ACHN (cell line): Measurements from ENCODE around the gene CCNJL.
"Not testable (repeated sequence)": the region's sequence is repeated elsewhere in the genome, so short reads cannot be mapped to it uniquely, and the experiment has no call there.

ENCODE experiments used
- DNase-seq: peaks from one replicate; pipeline ENCODE4 v3.0.0-alpha.2; 2015
- in situ Hi-C: cut with HindIII; loops from 2 replicates; pipeline ENCODE4 v1.10.0; 2017; ENCODE audit warnings: low sequenced_read_pairs, low pct_ligation_motif_present, low pct_unique_long_range_greater_than_20kb

CCNJL gene

DNA sequence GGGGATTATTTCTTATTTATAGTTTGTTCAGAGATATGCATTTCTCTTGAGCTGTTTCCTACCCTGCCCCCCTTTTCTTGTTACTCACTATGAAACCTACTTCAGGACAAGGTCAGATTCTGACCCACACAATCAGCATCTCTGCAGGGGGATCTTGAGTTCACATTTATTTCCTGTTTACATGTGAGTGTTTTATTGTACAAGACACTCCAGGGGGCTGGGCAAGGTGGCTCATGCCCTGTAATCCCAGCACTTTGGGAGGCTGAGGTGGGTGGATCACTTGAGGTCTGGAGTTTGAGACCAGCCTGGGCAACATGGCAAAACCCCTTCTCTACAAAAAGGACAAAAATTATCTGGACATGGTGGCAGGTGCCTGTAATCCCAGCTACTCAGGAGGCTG lies 28.1 kb upstream of the CCNJL start:
- in situ Hi-C loops, DNase-seq: not testable (repeated sequence)

DNA sequence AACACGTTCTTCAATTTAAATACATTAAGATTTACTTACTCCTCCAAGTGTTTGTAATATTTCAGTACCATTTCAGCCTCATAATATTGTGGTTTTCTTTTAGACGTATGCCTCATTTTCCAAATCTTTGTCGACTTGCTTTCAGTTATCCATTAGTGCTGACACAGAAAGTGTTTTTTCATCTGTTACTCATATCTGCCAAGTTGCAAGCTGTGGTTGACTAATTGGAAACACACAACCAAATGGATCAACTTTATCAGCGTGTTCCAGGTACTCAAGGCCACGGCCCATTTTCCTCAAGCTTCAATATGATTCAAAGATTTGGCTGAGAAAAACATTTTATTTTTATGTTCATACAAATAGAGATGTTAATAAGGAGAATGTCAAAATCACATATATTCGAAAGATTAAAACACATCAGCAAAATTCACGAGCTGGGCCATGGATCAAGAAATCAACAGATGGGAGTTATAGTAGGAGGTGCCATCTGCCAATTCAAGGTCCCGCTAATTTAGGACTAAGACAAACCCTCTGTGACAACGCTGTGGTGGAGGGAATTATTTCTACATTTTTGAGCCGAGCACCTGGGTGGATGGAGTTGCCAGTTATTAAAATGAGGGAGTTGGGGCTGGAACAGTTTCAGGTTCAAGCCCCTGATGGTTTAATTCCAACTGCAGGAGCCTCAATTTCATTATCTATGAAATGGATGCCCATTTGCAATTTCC lies 27.2 kb upstream of the CCNJL start:
- in situ Hi-C loops: no loop called here
- no peak for DNase-seq

- not testable (repeated sequence) for DNase-seq
These were observed 22.4 kb upstream of the CCNJL start for GRCh38 chr5:160334716-160335115.

GRCh38 chr5:160333721-160334120 lies 21.4 kb upstream of the CCNJL start:
- in situ Hi-C loops: no loop called here
- no peak for DNase-seq

More at GRCh38 chr5:160334716-160335115, 22.4 kb upstream of the CCNJL start:
- in situ Hi-C loops: not testable (repeated sequence)

DNA sequence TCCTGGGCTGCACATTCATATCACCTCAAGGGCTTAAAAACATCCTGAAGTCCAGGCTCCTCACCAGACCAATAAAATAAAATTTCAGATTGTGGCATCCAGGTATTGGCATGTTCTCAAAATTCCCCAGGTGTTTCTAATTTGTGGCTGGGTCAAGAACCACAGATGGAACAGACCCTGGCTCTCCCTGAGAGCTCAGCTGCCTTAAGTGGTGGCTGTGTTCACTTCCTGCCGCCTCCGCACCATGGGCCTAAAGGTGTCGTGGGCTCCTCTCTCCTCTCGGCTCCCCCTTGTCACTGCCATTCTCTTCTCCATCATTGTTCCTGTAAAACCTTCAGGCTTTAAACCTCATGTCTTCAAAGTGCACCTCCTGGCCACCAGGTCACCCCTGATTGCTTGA lies 17.8 kb upstream of the CCNJL start:
- DNase-seq: no peak
- in situ Hi-C loops: no loop called here

DNA sequence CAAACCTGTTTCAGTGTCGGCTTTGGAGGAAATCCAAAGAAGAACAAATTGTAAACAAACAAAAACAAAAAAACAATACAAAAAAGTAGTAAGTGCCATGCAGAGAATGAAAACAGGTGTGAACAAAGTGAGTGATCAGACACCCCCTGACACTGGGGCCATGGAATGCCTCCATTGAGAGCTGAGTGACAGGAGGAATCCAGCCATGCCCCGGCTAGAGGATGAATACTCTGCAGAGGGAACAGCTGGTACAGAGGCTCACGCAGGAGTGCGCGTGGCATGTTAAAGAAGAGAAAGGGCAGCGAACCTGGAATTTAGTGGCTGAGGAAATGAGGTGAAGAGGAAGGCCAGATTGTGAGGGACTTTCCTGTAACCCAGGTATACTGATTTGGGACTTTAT lies 15.5 kb upstream of the CCNJL start:
- DNase-seq: no peak
- in situ Hi-C loops: no loop called here

DNA sequence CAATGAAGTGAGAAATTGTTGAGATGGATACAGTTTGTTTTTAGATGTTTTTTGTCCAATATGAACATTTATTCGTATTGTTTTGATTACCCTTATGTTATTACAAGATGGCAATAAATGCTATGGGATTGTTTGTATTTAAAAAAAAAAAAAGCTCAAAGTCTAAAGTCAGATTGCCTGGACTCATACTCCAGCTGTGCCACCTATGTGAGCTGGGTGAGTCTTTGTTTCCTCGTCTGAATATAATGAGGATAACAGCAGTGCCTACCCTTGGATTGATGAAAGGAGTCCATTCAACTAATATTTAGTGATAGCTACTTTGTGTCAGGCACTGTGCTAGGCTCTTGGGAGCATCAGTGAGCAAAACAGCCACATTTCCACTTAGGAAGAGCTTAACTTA lies 14.6 kb upstream of the CCNJL start:
- in situ Hi-C loops: no loop called here

GRCh38 chr5:160325716-160326115 lies 13.4 kb upstream of the CCNJL start:
- no peak for DNase-seq
- in situ Hi-C loops: no loop called here

More for the DNA sequence above, 14.6 kb upstream of the CCNJL start:
- no peak for DNase-seq

- in situ Hi-C loops: no loop called here
- DNase-seq: no peak
These were observed 12.5 kb upstream of the CCNJL start for GRCh38 chr5:160324886-160325285.

- in situ Hi-C loops: no loop called here
- no peak for DNase-seq
These were observed 6.0 kb upstream of the CCNJL start for GRCh38 chr5:160318409-160318808.

- DNase-seq: no peak
- in situ Hi-C loops: no loop called here
These were observed 5.1 kb upstream of the CCNJL start for GRCh38 chr5:160317434-160317833.

DNA sequence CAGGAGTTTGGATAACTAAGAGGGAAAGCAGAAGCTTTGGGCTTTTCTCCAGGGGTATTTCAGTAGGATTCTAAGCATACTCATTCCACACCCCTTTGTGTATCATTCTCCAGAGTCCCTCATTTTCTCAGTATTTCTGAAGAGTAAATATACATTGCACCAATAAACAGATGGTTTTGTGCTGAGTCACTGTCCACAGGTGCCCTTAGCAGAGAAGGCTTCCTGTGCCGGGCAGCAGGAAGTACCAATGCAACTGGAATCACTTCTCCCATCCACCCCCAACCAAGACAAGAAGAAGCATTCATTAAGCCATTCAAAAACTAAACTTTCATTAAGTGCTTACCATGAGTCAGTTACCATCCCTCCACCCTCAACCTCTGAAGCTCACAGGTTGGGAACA lies 3.6 kb upstream of the CCNJL start:
- in situ Hi-C loops: no loop called here
- peak; percentile 52 for DNase-seq

DNA sequence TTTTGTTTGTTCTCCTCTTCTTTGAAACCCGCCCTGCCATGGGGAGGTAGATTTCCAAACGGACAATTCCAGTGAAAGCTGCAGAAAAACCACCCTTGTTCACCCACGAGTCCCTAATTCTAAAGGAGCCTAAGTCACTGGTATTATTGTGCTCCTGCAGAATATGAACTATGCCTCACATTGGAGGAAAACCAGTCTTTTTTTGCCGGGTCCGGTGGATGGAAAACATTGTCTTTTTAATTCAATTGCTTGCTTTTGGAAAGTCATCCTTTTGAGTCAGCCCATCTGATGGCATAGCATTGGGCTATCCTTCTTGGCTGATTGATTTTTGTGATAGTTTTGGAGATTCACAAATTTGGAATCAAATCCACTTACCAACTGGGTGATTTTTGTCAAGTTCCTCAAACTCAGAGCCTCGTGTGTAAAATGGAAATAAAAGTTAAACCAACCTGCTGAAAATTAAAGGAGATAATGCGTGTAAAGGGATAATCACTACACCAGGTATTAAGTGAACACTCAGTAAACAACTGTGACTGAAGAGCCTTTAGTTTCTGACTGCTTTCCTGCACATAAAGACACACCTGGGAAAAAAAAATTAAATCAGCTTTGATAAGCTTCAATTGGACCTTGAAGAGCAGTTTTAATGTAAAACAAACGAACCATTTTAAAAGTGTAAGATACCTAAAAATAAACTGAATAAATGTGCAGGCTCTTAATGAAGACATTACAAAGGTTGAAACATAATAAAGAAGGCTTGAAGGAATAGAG lies 780 bp upstream of the CCNJL start:
- in situ Hi-C loops: no loop called here
- peak; percentile 1 for DNase-seq

GRCh38 chr5:160311491-160312133 lies 752 bp downstream of the CCNJL start:
- in situ Hi-C loops: no loop called here
- DNase-seq: peak; percentile 15

DNA sequence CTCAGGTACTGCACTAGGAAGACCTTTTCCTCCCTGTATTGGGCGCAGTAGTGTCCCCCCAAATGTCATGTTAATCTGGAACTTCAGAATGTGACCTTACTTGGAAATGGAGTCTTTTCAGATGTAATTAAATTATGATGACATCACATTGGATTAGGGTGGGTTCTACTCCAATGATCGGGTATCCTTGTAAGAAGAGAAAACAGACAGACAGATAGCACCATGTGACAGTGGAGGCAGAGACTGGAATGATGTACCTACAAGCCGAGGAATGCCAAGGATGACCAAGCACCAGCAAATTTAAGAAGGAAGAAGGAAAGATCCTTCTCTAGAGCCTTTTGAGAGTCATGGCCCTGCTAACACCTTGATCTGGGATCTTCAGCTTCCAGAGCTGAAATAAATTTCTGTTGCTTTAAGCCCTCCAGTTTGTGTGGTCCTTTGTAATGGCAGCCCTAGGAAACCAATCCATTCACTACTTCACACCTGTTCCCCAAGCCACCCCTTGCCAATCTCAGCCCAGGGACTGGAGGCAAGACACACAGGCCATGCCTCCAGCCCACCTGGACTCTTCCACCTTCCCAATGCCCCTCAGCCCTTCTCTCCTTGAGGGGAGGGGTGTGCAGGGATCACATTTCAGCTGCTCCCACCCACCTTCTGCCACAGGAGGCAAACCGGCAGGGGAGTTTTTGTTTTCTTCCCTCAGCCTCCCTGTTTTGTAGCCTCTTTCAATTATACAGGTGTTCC lies 1.6 kb downstream of the CCNJL start:
- in situ Hi-C loops: no loop called here
- DNase-seq: no peak

DNA sequence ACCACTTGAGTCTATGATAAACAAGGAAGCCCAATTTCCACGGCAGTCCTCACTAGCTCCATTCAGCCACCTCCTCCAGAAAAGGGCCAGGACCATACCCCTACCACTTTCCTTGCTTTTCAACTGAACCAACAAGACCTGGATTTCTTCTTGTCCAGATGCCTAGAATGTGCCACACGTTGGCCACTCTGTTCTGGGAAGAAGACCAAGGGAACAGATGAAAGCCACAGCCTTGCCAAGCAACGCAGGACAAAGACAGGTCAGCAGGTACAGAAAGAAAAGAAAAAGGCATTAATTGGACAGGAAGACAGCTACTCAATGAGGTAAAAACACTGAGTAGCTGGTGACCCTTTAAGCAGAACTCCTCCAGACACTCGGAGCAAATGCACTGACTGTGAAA lies 2.2 kb downstream of the CCNJL start:
- in situ Hi-C loops: no loop called here

DNA sequence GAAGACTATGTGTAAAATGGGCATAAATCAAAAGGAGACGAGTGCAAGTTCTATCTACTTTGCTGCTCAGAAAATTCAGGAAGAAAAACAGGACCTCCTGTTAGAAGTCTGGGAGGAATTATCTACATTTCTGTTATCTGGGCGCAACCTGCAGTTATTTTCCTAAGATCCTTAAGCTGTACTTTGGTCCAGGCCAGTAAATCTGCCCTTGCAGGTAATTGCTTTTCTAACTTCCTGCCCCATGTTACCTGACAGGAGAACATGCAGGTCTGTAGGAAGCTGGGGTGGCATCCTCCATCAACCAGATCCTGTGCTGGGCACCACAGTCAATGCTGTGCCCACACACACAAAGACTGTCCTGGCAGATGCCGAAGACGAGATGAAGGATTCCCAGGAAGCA lies 5.7 kb downstream of the CCNJL start:
- in situ Hi-C loops: no loop called here
- DNase-seq: no peak

More for the DNA sequence above, 2.2 kb downstream of the CCNJL start:
- no peak for DNase-seq

GRCh38 chr5:160305319-160305718 lies 7.0 kb downstream of the CCNJL start:
- in situ Hi-C loops: no loop called here
- no peak for DNase-seq

DNA sequence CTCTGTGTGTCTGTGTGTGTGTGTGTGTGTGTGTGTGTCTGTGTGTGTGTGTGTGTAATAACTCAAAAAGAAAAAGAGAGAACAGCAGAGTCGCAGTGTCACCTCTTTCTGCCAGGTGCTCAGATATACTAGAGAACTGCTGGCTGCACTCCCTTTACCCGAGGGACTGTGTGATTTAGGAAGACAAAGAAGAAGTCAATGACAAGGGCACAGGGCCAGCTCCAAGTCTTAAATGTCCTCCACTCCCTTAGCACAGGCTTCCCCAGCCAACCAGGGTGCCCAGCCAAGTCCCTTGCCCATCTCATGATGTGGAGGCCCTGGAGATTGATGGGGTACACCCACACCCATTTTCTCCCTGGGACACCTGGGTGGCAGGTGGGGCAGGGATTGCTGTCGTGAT lies 8.7 kb downstream of the CCNJL start:
- in situ Hi-C loops: no loop called here
- DNase-seq: no peak
